Kidney (tissue), 14 donors: ENCODE data around the gene DCAF16. TPM values are rescaled to one million over a fixed set of nuclear protein-coding genes. Genes with fewer than 3 reads are reported as not detected.
A peak's percentile ranks its signal among the peaks of the same experiment; 100 is the strongest.

Source experiments
- DNase-seq, 5 donors: peaks; one replicate each; pipeline ENCODE4 v3.0.0-alpha.2; 2013 to 2020
- FAIRE-seq: peaks from 2 replicates; lab custom pipeline; 2012; peaks lifted over from hg19 to GRCh38; lab: Jason Lieb, UNC
- H3K27ac ChIP-seq, 2 donors: one replicate each; pipeline ENCODE4 v1.7.0; 2013; ENCODE audit warnings: low read depth in 2 of 2, low read length in 2 of 2, inconsistent platforms in 1 of 2
- H3K27me3 ChIP-seq: one replicate; pipeline ENCODE4 v1.7.1; 2013; ENCODE audit warnings: low read length, inconsistent platforms; ENCODE audit not compliant: control insufficient read depth, insufficient read depth
- H3K36me3 ChIP-seq, 3 donors: one replicate each; pipeline versions ENCODE4 v1.7.0 to v1.7.1; 2013; ENCODE audit warnings: low read length in 3 of 3, control low read depth in 1 of 3, inconsistent platforms in 1 of 3; ENCODE audit not compliant: insufficient read depth in 3 of 3, control insufficient read depth in 2 of 3
- H3K4me1 ChIP-seq, 3 donors: one replicate each; pipeline versions ENCODE4 v1.7.0 to v1.7.1; 2013; ENCODE audit warnings: low read length in 3 of 3, inconsistent platforms in 1 of 3, low read depth in 1 of 3; ENCODE audit not compliant: control insufficient read depth in 2 of 3, insufficient read depth in 2 of 3
- H3K4me3 ChIP-seq, 3 donors: one replicate each; pipeline versions ENCODE4 v1.7.0 to v1.8.1; 2013; ENCODE audit warnings: low read length in 3 of 3, control low read depth in 1 of 3, inconsistent platforms in 1 of 3
- H3K9ac ChIP-seq, 3 donors: one replicate each; pipeline versions ENCODE4 v1.7.0 to v1.7.1; 2013; ENCODE audit warnings: low read length in 3 of 3, control low read depth in 1 of 3, inconsistent platforms in 1 of 3
- H3K9me3 ChIP-seq, 3 donors: one replicate each; pipeline versions ENCODE4 v1.7.0 to v1.7.1; 2013; ENCODE audit warnings: low read length in 3 of 3, control low read depth in 1 of 3, inconsistent platforms in 1 of 3; ENCODE audit not compliant: control insufficient read depth in 2 of 3, insufficient read depth in 1 of 3
- intact Hi-C: fragments of 100-400 bp; cut with DNase I; formaldehyde crosslinking; loops from one replicate; pipeline ENCODE4 v1.11.1; 2022
- polyA plus RNA-seq: library from polyadenylated mRNA; stranded (reverse); fragments of 350-450 nt; fragmentation: Illumina TruSeq; extraction: RNeasy Lipid Tissue Mini Kit (QIAGEN cat#74804); gene quantifications from one replicate; pipeline ENCODE4 v1.2.3, GENCODE V29; 2014; ENCODE audit warnings: low read depth, low replicate concordance; ENCODE audit not compliant: insufficient read depth
- total RNA-seq: library from RNA; stranded (reverse); fragmentation: NEBNext Ultra II Directional; extraction: Animal tissue kit (Norgen Biotek cat#: 25700); gene quantifications from one replicate; pipeline ENCODE4 v1.2.1, GENCODE V29; 2021
- TF ChIP-seq, protein P1 (sequence below): IDR thresholded peaks from 3 replicates; pipeline ENCODE4 v1.5.1; 2012; ENCODE audit warnings: mild to moderate bottlenecking, moderate library complexity, borderline replicate concordance; ENCODE audit not compliant: insufficient read depth; ENCODE audit errors: extremely low read depth
- donor health status: control.
- donor health status: control.
- donor health status: control.
- donor health status: control.
- donor health status: control.
- donor health status: DM: yes; HTN: yes; CAD: no.
- donor health status: Normal renal cell carcinoma (clear cell type).

The DCAF16 gene
- total and polyA plus RNA-seq, 2 donors from 2014 or later: 7.4 to 40.7 TPM

GRCh38 chr4:17785858-17786257 is 24.7 kb downstream of the DCAF16 start:
- TF ChIP-seq, protein P1, sequence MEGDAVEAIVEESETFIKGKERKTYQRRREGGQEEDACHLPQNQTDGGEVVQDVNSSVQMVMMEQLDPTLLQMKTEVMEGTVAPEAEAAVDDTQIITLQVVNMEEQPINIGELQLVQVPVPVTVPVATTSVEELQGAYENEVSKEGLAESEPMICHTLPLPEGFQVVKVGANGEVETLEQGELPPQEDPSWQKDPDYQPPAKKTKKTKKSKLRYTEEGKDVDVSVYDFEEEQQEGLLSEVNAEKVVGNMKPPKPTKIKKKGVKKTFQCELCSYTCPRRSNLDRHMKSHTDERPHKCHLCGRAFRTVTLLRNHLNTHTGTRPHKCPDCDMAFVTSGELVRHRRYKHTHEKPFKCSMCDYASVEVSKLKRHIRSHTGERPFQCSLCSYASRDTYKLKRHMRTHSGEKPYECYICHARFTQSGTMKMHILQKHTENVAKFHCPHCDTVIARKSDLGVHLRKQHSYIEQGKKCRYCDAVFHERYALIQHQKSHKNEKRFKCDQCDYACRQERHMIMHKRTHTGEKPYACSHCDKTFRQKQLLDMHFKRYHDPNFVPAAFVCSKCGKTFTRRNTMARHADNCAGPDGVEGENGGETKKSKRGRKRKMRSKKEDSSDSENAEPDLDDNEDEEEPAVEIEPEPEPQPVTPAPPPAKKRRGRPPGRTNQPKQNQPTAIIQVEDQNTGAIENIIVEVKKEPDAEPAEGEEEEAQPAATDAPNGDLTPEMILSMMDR: no peak
- intact Hi-C loops: no loop called here

DNA sequence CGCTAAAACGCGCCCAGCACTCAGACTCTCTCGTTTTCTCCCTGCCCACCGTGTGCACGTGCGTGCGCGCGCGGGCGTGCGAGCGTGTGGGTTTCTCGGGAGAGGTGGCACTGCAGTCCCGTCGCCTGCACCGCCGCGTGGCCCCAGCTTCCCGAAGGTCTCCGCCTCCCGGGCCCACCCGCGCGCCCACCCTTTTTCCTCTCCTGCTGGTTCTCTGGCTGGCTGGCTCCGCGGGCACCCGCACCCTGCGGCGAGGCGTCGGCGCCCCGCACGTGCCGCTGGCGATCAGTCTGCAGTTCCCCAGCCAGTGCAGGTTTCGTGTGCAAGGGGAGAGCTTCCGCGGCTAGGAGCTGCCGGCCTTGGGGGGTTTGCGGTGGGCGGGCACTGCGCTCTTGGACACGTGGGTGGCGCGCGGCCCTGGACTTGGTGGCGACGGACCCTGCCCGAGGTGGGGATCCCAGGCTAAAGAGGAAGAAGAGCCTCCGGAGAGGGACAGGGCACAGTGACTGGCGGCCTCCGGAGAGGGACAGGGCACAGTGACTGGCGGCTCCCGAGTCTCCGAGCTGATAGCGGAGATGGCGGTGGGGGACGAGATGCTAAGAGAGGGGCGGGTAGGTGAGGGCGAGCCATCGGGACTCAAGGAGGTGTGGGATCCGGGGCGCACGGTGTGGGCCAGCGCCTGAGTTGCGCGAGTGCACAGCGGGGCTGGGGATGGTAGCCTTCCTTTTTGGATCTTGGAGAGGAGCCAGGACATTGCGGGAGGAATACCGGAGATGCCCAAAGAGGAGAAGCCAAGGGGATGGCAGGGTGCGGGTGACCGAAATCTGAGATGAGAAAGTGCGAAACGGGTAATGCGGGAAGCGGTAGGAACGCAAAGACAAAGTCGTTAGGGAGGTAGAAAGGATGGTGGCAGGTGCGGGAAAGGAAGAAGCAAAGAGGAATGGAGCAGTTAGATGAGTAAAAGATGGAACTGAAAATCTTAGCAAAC is 29.0 kb downstream of the DCAF16 start, which contains the start of gene FAM184B:
FAM184B (minus strand) TSS at position 322 of the 988 bp plus-strand sequence. CDS start 322 bp downstream, outside the sequence.
- FAIRE-seq (no peak), DNase-seq (peak; percentile 41 to 75 (median 54))
- H3K4me1 ChIP-seq: peaks cover 0 to 4% (median 0%) of the 10 kb centered on the region in 3 donors
- H3K9ac ChIP-seq: no peak within 1 kb of the TSS
- intact Hi-C loops: no loop called here
- H3K36me3 ChIP-seq: no peaks in the 10 kb centered on the region
- TF ChIP-seq, protein P1: no peak
- H3K9me3 ChIP-seq: no peaks in the 10 kb centered on the region
- peaks cover 20% of the 10 kb centered on the region for H3K27me3 ChIP-seq
- peak within 1 kb of the TSS; percentile 6 to 46 (median 10) for H3K4me3 ChIP-seq
- H3K27ac ChIP-seq: no peak within 1 kb of the TSS

More at GRCh38 chr4:17785858-17786257, 24.7 kb downstream of the DCAF16 start:
- H3K27ac ChIP-seq: no peak overlapping the region
- no peak overlapping the region for H3K9ac ChIP-seq
- DNase-seq: no peak
- H3K4me1 ChIP-seq: peaks cover 0 to 1% (median 0%) of the 10 kb centered on the region in 3 donors
- peaks cover 5% of the 10 kb centered on the region for H3K27me3 ChIP-seq
- no peak for FAIRE-seq
- no peaks in the 10 kb centered on the region for H3K36me3 ChIP-seq
- H3K4me3 ChIP-seq: no peak overlapping the region
- H3K9me3 ChIP-seq: no peaks in the 10 kb centered on the region

GRCh38 chr4:17780501-17781299 is 29.9 kb downstream of the DCAF16 start:
- Histone ChIP-seq H3K36me3 (no peaks in the 10 kb centered on the region), H3K9ac (no peak overlapping the region), H3K27me3 (peaks cover 20% of the 10 kb centered on the region), H3K9me3 (no peaks in the 10 kb centered on the region), H3K27ac (no peak overlapping the region), H3K4me3 (peak overlapping the region; percentile 6 to 46 (median 10)), H3K4me1 (peaks cover 0 to 4% (median 0%) of the 10 kb centered on the region in 3 donors)
- FAIRE-seq (no peak), DNase-seq (peak in 3 of 5 donors; percentile 33 to 64 (median 54))
- TF ChIP-seq, protein P1: no peak
- intact Hi-C loops: no loop called here
